Liver (tissue), 9 donors: ENCODE measurements around the gene ATF7. TPM values are rescaled to one million over a fixed set of nuclear protein-coding genes. Genes with fewer than 3 reads are reported as not detected.

Experiments used
- DNase-seq: peaks from one replicate; pipeline ENCODE4 v3.0.0-alpha.2; 2017; ENCODE audit warnings: low spot score
- H3K27ac ChIP-seq, 2 donors: one replicate each; pipeline ENCODE4 v1.7.0; 2013; ENCODE audit warnings: inconsistent platforms in 2 of 2, low read length in 2 of 2, control low read depth in 1 of 2, low read depth in 1 of 2, mild to moderate bottlenecking in 1 of 2
- H3K27me3 ChIP-seq, 4 donors: one replicate each; pipeline versions ENCODE4 v1.6.1 to v1.7.0; 2013; ENCODE audit warnings: low read length in 3 of 4, inconsistent platforms in 1 of 4, mild to moderate bottlenecking in 1 of 4, moderate library complexity in 1 of 4; ENCODE audit not compliant: control insufficient read depth in 4 of 4, insufficient read depth in 4 of 4
- H3K36me3 ChIP-seq, 4 donors: one replicate each; pipeline versions ENCODE4 v1.6.1 to v1.7.0; 2013; ENCODE audit warnings: low read length in 3 of 4, mild to moderate bottlenecking in 3 of 4, low read depth in 1 of 4, moderate library complexity in 1 of 4; ENCODE audit not compliant: control insufficient read depth in 4 of 4, insufficient read depth in 3 of 4
- H3K4me1 ChIP-seq, 4 donors: one replicate each; pipeline versions ENCODE4 v1.6.1 to v1.7.0; 2013; ENCODE audit warnings: low read length in 3 of 4, mild to moderate bottlenecking in 3 of 4, moderate library complexity in 1 of 4; ENCODE audit not compliant: control insufficient read depth in 4 of 4, insufficient read depth in 4 of 4
- H3K4me3 ChIP-seq, 3 donors: one replicate each; pipeline versions ENCODE4 v1.6.1 to v1.7.0; 2013; ENCODE audit warnings: low read length in 3 of 3, control low read depth in 1 of 3, low read depth in 1 of 3, mild to moderate bottlenecking in 1 of 3
- H3K9ac ChIP-seq, 2 donors: one replicate each; pipeline ENCODE4 v1.7.0; 2013; ENCODE audit warnings: low read length in 2 of 2, mild to moderate bottlenecking in 2 of 2, moderate library complexity in 2 of 2, control low read depth in 1 of 2, low read depth in 1 of 2
- H3K9me3 ChIP-seq, 4 donors: one replicate each; pipeline versions ENCODE4 v1.6.1 to v1.7.0; 2013; ENCODE audit warnings: low read length in 3 of 4; ENCODE audit not compliant: control insufficient read depth in 4 of 4
- ATF3 ChIP-seq: IDR thresholded peaks from 2 replicates; pipeline ENCODE4 v1.6.1; 2016; ENCODE audit warnings: antibody characterized with exemption
- EGR1 ChIP-seq, 2 donors: IDR thresholded peaks; 2 replicates each; pipeline ENCODE4 v1.6.1; 2016 to 2018; ENCODE audit warnings: antibody characterized with exemption in 2 of 2, low read depth in 2 of 2
- FOXA1 ChIP-seq: IDR thresholded peaks from 2 replicates; pipeline ENCODE4 v1.6.1; 2016; ENCODE audit warnings: antibody characterized with exemption
- FOXA2 ChIP-seq: IDR thresholded peaks from 2 replicates; pipeline ENCODE4 v1.6.1; 2016; ENCODE audit warnings: antibody characterized with exemption
- GABPA ChIP-seq, 2 donors: IDR thresholded peaks in 1 of 2; conservative IDR thresholded peaks in 1 of 2; 2 replicates each; pipeline ENCODE4 v1.6.1; 2016; ENCODE audit warnings: antibody characterized with exemption in 2 of 2, mild to moderate bottlenecking in 1 of 2, moderate library complexity in 1 of 2
- HNF4A ChIP-seq, 2 donors: conservative IDR thresholded peaks; 2 replicates each; pipeline ENCODE4 v1.6.1; 2016; ENCODE audit warnings: antibody characterized with exemption in 2 of 2, mild to moderate bottlenecking in 2 of 2
- HNF4G ChIP-seq: IDR thresholded peaks from 2 replicates; pipeline ENCODE4 v1.6.1; 2016; ENCODE audit warnings: antibody characterized with exemption
- JUND ChIP-seq, 2 donors: IDR thresholded peaks; 2 replicates each; pipeline ENCODE4 v1.6.1; 2016; ENCODE audit warnings: antibody characterized with exemption in 2 of 2
- MAX ChIP-seq: IDR thresholded peaks from 2 replicates; pipeline ENCODE4 v1.6.1; 2016; ENCODE audit warnings: antibody characterized with exemption
- NR2F2 ChIP-seq: IDR thresholded peaks from 2 replicates; pipeline ENCODE4 v1.6.1; 2016; ENCODE audit warnings: antibody characterized with exemption
- SP1 ChIP-seq: IDR thresholded peaks from 2 replicates; pipeline ENCODE4 v1.6.1; 2018; ENCODE audit warnings: antibody characterized with exemption, mild to moderate bottlenecking
- TAF1 ChIP-seq: conservative IDR thresholded peaks from 2 replicates; pipeline ENCODE4 v1.6.1; 2016; ENCODE audit warnings: antibody characterized with exemption, mild to moderate bottlenecking
- YY1 ChIP-seq: IDR thresholded peaks from 2 replicates; pipeline ENCODE4 v1.6.1; 2016; ENCODE audit warnings: antibody characterized with exemption, mild to moderate bottlenecking
- WGBS: extraction: QIAGEN DNeasy Blood & Tissue Kit; methylation state at CpG from one replicate; pipeline ENCODE4 v1.1.7; 2013; 5-methylcytosine and 5-hydroxymethylcytosine counted together
- polyA plus RNA-seq, 2 donors: library from polyadenylated mRNA; stranded (reverse) in 1 of 2; unstranded in 1 of 2; fragments of 200-250 nt in 1 of 2; fragments of >200 nt in 1 of 2; fragmentation: Nextera tagmentation in 1 of 2; extraction: Ambion mirVana in 1 of 2; gene quantifications; one replicate each; pipeline versions ENCODE4 v1.2.1 to v1.2.3, GENCODE V29; 2013 to 2015
- total RNA-seq, 2 donors: library from RNA; depleted of rRNA; stranded (reverse); fragments of >200 nt; gene quantifications; one replicate each; pipeline ENCODE4 v1.2.3, GENCODE V29; 2014
- TF ChIP-seq, protein P1 (sequence below): IDR thresholded peaks from 2 replicates; pipeline ENCODE4 v1.6.1; 2016; ENCODE audit warnings: antibody characterized with exemption
- TF ChIP-seq, protein P2 (sequence below): IDR thresholded peaks from 2 replicates; pipeline ENCODE4 v1.6.1; 2016; ENCODE audit warnings: antibody characterized with exemption, mild to moderate bottlenecking
- donor health status: healthy.
- donor health status: healthy.
- donor health status: healthy.
- donor health status: healthy.
- donor health status: healthy.

The ATF7 gene
- total and polyA plus RNA-seq, 4 donors: 5.3 to 14.5 (median 9.9) TPM

DNA sequence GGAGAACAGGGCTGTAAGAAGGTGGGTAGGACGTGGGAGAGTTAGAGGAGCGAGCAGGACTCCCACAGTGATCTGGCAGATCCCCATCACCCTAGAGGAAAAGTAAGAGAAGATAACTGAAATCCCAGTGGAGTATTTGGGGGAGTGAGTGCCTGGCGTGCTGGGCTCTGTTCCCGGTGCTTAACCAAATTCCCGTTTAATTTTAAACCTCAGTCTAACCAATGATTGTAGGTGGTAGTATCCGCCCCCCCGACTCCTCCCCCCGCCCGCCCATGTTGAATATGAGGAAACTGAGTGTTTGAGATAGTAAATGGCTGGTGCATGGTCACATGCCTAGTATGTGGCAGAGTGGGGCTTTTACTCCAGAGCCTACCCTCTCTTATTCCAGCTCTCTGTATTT is 123.9 kb downstream of the ATF7 start:
- Histone ChIP-seq H3K9ac (peak overlapping the region in 1 of 2 donors; percentile 60), H3K27ac (peak overlapping the region; percentile 98 to 99), H3K4me3 (peak overlapping the region; percentile 73 to 89 (median 74)), H3K4me1 (peaks cover 5 to 30% (median 21%) of the 10 kb centered on the region in 4 donors), H3K27me3 (no peaks in the 10 kb centered on the region), H3K9me3 (no peaks in the 10 kb centered on the region), H3K36me3 (peaks cover 0 to 19% (median 4%) of the 10 kb centered on the region in 4 donors)
- 58% methylated on average over 9 of the region's 9 CpGs for WGBS
- TF ChIP-seq GABPA (IDR thresholded peaks at IDR 0.05 in 1 of 2, conservative IDR thresholded peaks at IDR 0.05 in 1 of 2): no peak
- no peak for TF ChIP-seq FOXA2
- TF ChIP-seq MAX: no peak
- no peak for TF ChIP-seq JUND (IDR thresholded peaks at IDR 0.05)
- TF ChIP-seq TAF1: no peak
- TF ChIP-seq ATF3: no peak
- TF ChIP-seq FOXA1: no peak
- TF ChIP-seq HNF4G: no peak
- TF ChIP-seq, protein P1, sequence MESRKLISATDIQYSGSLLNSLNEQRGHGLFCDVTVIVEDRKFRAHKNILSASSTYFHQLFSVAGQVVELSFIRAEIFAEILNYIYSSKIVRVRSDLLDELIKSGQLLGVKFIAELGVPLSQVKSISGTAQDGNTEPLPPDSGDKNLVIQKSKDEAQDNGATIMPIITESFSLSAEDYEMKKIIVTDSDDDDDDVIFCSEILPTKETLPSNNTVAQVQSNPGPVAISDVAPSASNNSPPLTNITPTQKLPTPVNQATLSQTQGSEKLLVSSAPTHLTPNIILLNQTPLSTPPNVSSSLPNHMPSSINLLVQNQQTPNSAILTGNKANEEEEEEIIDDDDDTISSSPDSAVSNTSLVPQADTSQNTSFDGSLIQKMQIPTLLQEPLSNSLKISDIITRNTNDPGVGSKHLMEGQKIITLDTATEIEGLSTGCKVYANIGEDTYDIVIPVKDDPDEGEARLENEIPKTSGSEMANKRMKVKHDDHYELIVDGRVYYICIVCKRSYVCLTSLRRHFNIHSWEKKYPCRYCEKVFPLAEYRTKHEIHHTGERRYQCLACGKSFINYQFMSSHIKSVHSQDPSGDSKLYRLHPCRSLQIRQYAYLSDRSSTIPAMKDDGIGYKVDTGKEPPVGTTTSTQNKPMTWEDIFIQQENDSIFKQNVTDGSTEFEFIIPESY: no peak
- no peak for TF ChIP-seq EGR1 (IDR thresholded peaks at IDR 0.05; ENCODE audit: low read depth in 2 of 2)
- TF ChIP-seq SP1: no peak
- no peak for TF ChIP-seq NR2F2
- TF ChIP-seq, protein P2, sequence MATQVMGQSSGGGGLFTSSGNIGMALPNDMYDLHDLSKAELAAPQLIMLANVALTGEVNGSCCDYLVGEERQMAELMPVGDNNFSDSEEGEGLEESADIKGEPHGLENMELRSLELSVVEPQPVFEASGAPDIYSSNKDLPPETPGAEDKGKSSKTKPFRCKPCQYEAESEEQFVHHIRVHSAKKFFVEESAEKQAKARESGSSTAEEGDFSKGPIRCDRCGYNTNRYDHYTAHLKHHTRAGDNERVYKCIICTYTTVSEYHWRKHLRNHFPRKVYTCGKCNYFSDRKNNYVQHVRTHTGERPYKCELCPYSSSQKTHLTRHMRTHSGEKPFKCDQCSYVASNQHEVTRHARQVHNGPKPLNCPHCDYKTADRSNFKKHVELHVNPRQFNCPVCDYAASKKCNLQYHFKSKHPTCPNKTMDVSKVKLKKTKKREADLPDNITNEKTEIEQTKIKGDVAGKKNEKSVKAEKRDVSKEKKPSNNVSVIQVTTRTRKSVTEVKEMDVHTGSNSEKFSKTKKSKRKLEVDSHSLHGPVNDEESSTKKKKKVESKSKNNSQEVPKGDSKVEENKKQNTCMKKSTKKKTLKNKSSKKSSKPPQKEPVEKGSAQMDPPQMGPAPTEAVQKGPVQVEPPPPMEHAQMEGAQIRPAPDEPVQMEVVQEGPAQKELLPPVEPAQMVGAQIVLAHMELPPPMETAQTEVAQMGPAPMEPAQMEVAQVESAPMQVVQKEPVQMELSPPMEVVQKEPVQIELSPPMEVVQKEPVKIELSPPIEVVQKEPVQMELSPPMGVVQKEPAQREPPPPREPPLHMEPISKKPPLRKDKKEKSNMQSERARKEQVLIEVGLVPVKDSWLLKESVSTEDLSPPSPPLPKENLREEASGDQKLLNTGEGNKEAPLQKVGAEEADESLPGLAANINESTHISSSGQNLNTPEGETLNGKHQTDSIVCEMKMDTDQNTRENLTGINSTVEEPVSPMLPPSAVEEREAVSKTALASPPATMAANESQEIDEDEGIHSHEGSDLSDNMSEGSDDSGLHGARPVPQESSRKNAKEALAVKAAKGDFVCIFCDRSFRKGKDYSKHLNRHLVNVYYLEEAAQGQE: no peak
- TF ChIP-seq HNF4A (conservative IDR thresholded peaks at IDR 0.05): no peak
- TF ChIP-seq YY1: no peak
- no peak for DNase-seq

GRCh38 chr12:53501615-53502181 is 124.5 kb downstream of the ATF7 start:
- TF ChIP-seq JUND (IDR thresholded peaks at IDR 0.05): no peak
- no peak for TF ChIP-seq HNF4G
- peak in 1 of 2 donors; percentile 3 for TF ChIP-seq HNF4A (conservative IDR thresholded peaks at IDR 0.05)
- TF ChIP-seq SP1: no peak
- TF ChIP-seq, protein P1: no peak
- peak overlapping the region; percentile 98 to 99 for H3K27ac ChIP-seq

More at GRCh38 chr12:53501615-53502181, 124.5 kb downstream of the ATF7 start:
- Histone ChIP-seq H3K9me3 (no peaks in the 10 kb centered on the region), H3K4me1 (peaks cover 5 to 30% (median 21%) of the 10 kb centered on the region in 4 donors), H3K36me3 (peaks cover 0 to 14% (median 4%) of the 10 kb centered on the region in 4 donors), H3K27me3 (no peaks in the 10 kb centered on the region), H3K4me3 (peak overlapping the region; percentile 73 to 89 (median 74)), H3K9ac (peak overlapping the region; percentile 60 to 68)
- DNase-seq: no peak
- 71% methylated on average over 10 of the region's 10 CpGs for WGBS
